GM18873 (cell line): ENCODE data around the gene FBXW10.
"Not testable (repeated sequence)": the region's sequence is repeated elsewhere in the genome, so short reads cannot be mapped to it uniquely, and the experiment has no call there.

Experiments
- ATAC-seq: cut with Tn5 transposase; IDR thresholded peaks from one replicate; pipeline ENCODE4 v1.9.1; 2021; ENCODE audit warnings: mild to moderate bottlenecking, moderate library complexity, moderate number of reproducible peaks; ENCODE audit not compliant: unreplicated experiment, low FRiP score

FBXW10 gene

GRCh38 chr17:18743699-18744421 is at the start of gene FBXW10:
Gene FBXW10, plus strand, starts transcription at chr17:18744054. Its CDS starts 191 bp downstream, at chr17:18744245.
- not testable (repeated sequence) for ATAC-seq

- ATAC-seq, result not testable (repeated sequence)
Observed at GRCh38 chr17:18695143-18695542, 48.7 kb upstream of the FBXW10 start.

- ATAC-seq, result not testable (repeated sequence)
Observed at GRCh38 chr17:18698473-18699103, 45.3 kb upstream of the FBXW10 start.

GRCh38 chr17:18705955-18706354 is 37.9 kb upstream of the FBXW10 start:
- ATAC-seq, result not testable (repeated sequence)

GRCh38 chr17:18708215-18708614 is 35.6 kb upstream of the FBXW10 start:
- not testable (repeated sequence) for ATAC-seq

- ATAC-seq, result not testable (repeated sequence)
Observed at GRCh38 chr17:18712354-18712999, 31.4 kb upstream of the FBXW10 start.

GRCh38 chr17:18718643-18719427 is 25.0 kb upstream of the FBXW10 start:
- not testable (repeated sequence) for ATAC-seq

GRCh38 chr17:18719428-18720110 is 24.3 kb upstream of the FBXW10 start:
- not testable (repeated sequence) for ATAC-seq

- ATAC-seq, result not testable (repeated sequence)
Observed at GRCh38 chr17:18721775-18722547, 21.9 kb upstream of the FBXW10 start.

GRCh38 chr17:18722612-18723011 is 21.2 kb upstream of the FBXW10 start:
- ATAC-seq, result not testable (repeated sequence)

GRCh38 chr17:18723509-18723908 is 20.3 kb upstream of the FBXW10 start:
- ATAC-seq, result not testable (repeated sequence)

GRCh38 chr17:18732438-18732837 is 11.4 kb upstream of the FBXW10 start:
- ATAC-seq, result not testable (repeated sequence)

GRCh38 chr17:18733350-18733749 is 10.5 kb upstream of the FBXW10 start:
- ATAC-seq, result not testable (repeated sequence)

GRCh38 chr17:18739616-18740391 is 4.0 kb upstream of the FBXW10 start:
- ATAC-seq, result not testable (repeated sequence)

- not testable (repeated sequence) for ATAC-seq
Observed at GRCh38 chr17:18741228-18741627, 2.6 kb upstream of the FBXW10 start.

GRCh38 chr17:18744726-18745125 is 872 bp downstream of the FBXW10 start:
- ATAC-seq, result not testable (repeated sequence)

GRCh38 chr17:18746551-18746950 is 2.7 kb downstream of the FBXW10 start:
- ATAC-seq, result not testable (repeated sequence)

GRCh38 chr17:18747501-18747900 is 3.6 kb downstream of the FBXW10 start:
- not testable (repeated sequence) for ATAC-seq
